GM23338 (cell line): Measurements from ENCODE around the gene PGGT1B. TPM values are rescaled to one million over a fixed set of nuclear protein-coding genes. Genes with fewer than 3 reads are reported as not detected.

Experiments
- ATAC-seq: fragments of 200-7000 bp; cut with Tn5 transposase; 3 replicates; pipeline ENCODE4 v1.9.1; 2020
- DNase-seq: peaks from one replicate; pipeline ENCODE4 v3.0.0-alpha.2; 2015; ENCODE audit warnings: low spot score
- H2AFZ ChIP-seq: fragments of 200-600 bp; sonication (generic); 2 replicates; pipeline ENCODE4 v1.8.0; 2016; ENCODE audit warnings: antibody characterized with exemption, mild to moderate bottlenecking, moderate library complexity
- H3F3A ChIP-seq: fragments of 200-600 bp; sonication (generic); replicated peaks from 2 replicates; pipeline ENCODE4 v1.8.0; 2017; ENCODE audit warnings: antibody characterized with exemption, mixed run types, low read depth
- H3K27ac ChIP-seq: fragments of 200-600 bp; sonication (generic); 2 replicates; pipeline ENCODE4 v1.6.1; 2016; ENCODE audit warnings: low read depth
- H3K27me3 ChIP-seq: fragments of 200-600 bp; sonication (generic); 2 replicates; pipeline ENCODE4 v1.8.0; 2016; ENCODE audit warnings: mild to moderate bottlenecking, mixed run types, moderate library complexity; ENCODE audit not compliant: insufficient read depth
- H3K36me3 ChIP-seq: fragments of 200-600 bp; sonication (generic); 2 replicates; pipeline ENCODE4 v1.8.0; 2016; ENCODE audit warnings: mild to moderate bottlenecking; ENCODE audit not compliant: insufficient read depth
- H3K4me1 ChIP-seq: fragments of 200-600 bp; sonication (generic); 2 replicates; pipeline ENCODE4 v1.8.0; 2016; ENCODE audit warnings: mild to moderate bottlenecking, moderate library complexity; ENCODE audit not compliant: insufficient read depth
- H3K4me2 ChIP-seq: fragments of 200-600 bp; sonication (generic); 2 replicates; pipeline ENCODE4 v1.7.1; 2017; ENCODE audit warnings: mixed run types
- H3K4me3 ChIP-seq: fragments of 200-600 bp; sonication (generic); 2 replicates; pipeline ENCODE4 v1.6.1; 2016; ENCODE audit warnings: mixed run types
- H3K79me2 ChIP-seq: fragments of 200-600 bp; sonication (generic); replicated peaks from 2 replicates; pipeline ENCODE4 v1.8.0; 2017; ENCODE audit warnings: mild to moderate bottlenecking; ENCODE audit not compliant: insufficient read depth
- H3K9me2 ChIP-seq: fragments of 200-600 bp; sonication (generic); 2 replicates; pipeline ENCODE4 v1.8.0; 2017; ENCODE audit not compliant: insufficient read depth
- H4K20me1 ChIP-seq: fragments of 200-600 bp; sonication (generic); replicated peaks from 2 replicates; pipeline ENCODE4 v1.8.0; 2017; ENCODE audit warnings: mild to moderate bottlenecking; ENCODE audit not compliant: insufficient read depth
- H3K27ac Mint-ChIP-seq: 2 replicates; pipeline ENCODE4 v1.8.0; 2020; ENCODE audit warnings: inconsistent platforms, mild to moderate bottlenecking, moderate library complexity, mixed read lengths
- H3K27me3 Mint-ChIP-seq: 3 replicates; pipeline ENCODE4 v1.8.0; 2022; ENCODE audit warnings: low read depth, mild to moderate bottlenecking, moderate library complexity, mixed read lengths, inconsistent platforms; ENCODE audit not compliant: insufficient read depth, poor library complexity
- H3K36me3 Mint-ChIP-seq: 3 replicates; pipeline ENCODE4 v1.8.0; 2021; ENCODE audit warnings: low read depth, mild to moderate bottlenecking, inconsistent platforms, moderate library complexity, mixed read lengths
- H3K4me1 Mint-ChIP-seq: 3 replicates; pipeline ENCODE4 v1.8.0; 2020; ENCODE audit warnings: mild to moderate bottlenecking, inconsistent platforms, mixed read lengths
- H3K4me3 Mint-ChIP-seq: 3 replicates; pipeline ENCODE4 v1.8.0; 2021; ENCODE audit warnings: moderate library complexity, mild to moderate bottlenecking, inconsistent platforms, mixed read lengths
- H3K9me3 Mint-ChIP-seq: 3 replicates; pipeline ENCODE4 v1.8.0; 2020; ENCODE audit warnings: moderate library complexity, mild to moderate bottlenecking, inconsistent platforms, mixed read lengths
- CREB1 ChIP-seq: fragments of 250-450 bp; sonication (Bioruptor Pico); IDR thresholded peaks from 2 replicates; pipeline ENCODE4 v1.5.0; 2020; ENCODE audit warnings: low read depth, mild to moderate bottlenecking, moderate library complexity
- EZH2 ChIP-seq: fragments of 200-600 bp; sonication (generic); IDR thresholded peaks from one replicate; pipeline ENCODE4 v1.8.0; 2017; ENCODE audit warnings: antibody characterized with exemption, mild to moderate bottlenecking, low read depth; ENCODE audit not compliant: unreplicated experiment
- EZH2phosphoT487 ChIP-seq: fragments of 200-600 bp; sonication (generic); IDR thresholded peaks from one replicate; pipeline ENCODE4 v1.8.1; 2018; ENCODE audit warnings: antibody characterized with exemption; ENCODE audit not compliant: unreplicated experiment
- JUNB ChIP-seq: IDR thresholded peaks from one replicate; pipeline ENCODE4 v1.6.1; 2016; ENCODE audit warnings: antibody characterized with exemption; ENCODE audit not compliant: unreplicated experiment
- NANOG ChIP-seq: IDR thresholded peaks from 2 replicates; pipeline ENCODE4 v1.6.1; 2016; ENCODE audit warnings: antibody characterized with exemption, borderline replicate concordance
- POLR2AphosphoS5 ChIP-seq: IDR thresholded peaks from 2 replicates; pipeline ENCODE4 v1.6.1; 2016; ENCODE audit warnings: antibody characterized with exemption, low read depth
- STAT1 ChIP-seq: IDR thresholded peaks from one replicate; pipeline ENCODE4 v1.6.1; 2016; ENCODE audit warnings: antibody characterized with exemption; ENCODE audit not compliant: unreplicated experiment
- ZNF114 ChIP-seq: fragments of 250-450 bp; sonication (Bioruptor Pico); IDR thresholded peaks from 2 replicates; pipeline ENCODE4 v1.5.0; 2020; ENCODE audit warnings: mild to moderate bottlenecking, moderate library complexity
- ZNF331 ChIP-seq: fragments of 250-450 bp; sonication (Bioruptor Pico); IDR thresholded peaks from 2 replicates; pipeline ENCODE4 v1.5.0; 2020; ENCODE audit warnings: low read depth, mild to moderate bottlenecking, moderate library complexity
- ZNF462 ChIP-seq: fragments of 250-450 bp; sonication (Bioruptor Pico); IDR thresholded peaks from 2 replicates; pipeline ENCODE4 v1.5.0; 2020; ENCODE audit warnings: mild to moderate bottlenecking, moderate library complexity
- polyA plus RNA-seq: library from polyadenylated mRNA; unstranded; fragments of >200 nt; fragmentation: Nextera tagmentation; extraction: Ambion mirVana; gene quantifications from 2 replicates; pipeline ENCODE4 v1.2.1, GENCODE V29; 2016
- total RNA-seq: library from RNA; depleted of rRNA; stranded (reverse); fragments of >200 nt; shearing (Covaris generic); gene quantifications from 2 replicates; pipeline ENCODE4 v1.2.3, GENCODE V29; 2014
- TF ChIP-seq, protein P1 (sequence below), 2 experiments: fragments of 200-600 bp in 1 of 2; sonication (generic) in 1 of 2; conservative IDR thresholded peaks; 2 replicates each; pipeline versions ENCODE4 v1.5.1 to v1.6.1; 2016 to 2017; ENCODE audit warnings: antibody characterized with exemption in 2 of 2, low read depth in 2 of 2, mild to moderate bottlenecking in 2 of 2, moderate library complexity in 1 of 2
- TF ChIP-seq, protein P2 (sequence below): IDR thresholded peaks from one replicate; pipeline ENCODE4 v1.6.1; 2018; ENCODE audit warnings: antibody characterized with exemption; ENCODE audit not compliant: unreplicated experiment
- TF ChIP-seq, protein P3 (sequence below): IDR thresholded peaks from 2 replicates; pipeline ENCODE4 v1.6.1; 2016; ENCODE audit warnings: antibody characterized with exemption

PGGT1B gene
- total and polyA plus RNA-seq, 2 experiments from 2014 or later: 8.6 to 12.9 TPM

- Histone ChIP-seq H3K27ac (no peak overlapping the region), H3K36me3 (no peaks in the 10 kb centered on the region; the same call in 1 of the 2 replicates), H3K9me2 (0 out of 2 replicates have a peak, but pooled peaks cover under 1% of the 10 kb centered on the region), H3K4me1 (peaks cover 14% of the 10 kb centered on the region), H4K20me1 (peaks cover 6% of the 10 kb centered on the region), H3K4me2 (no peak overlapping the region), H3K79me2 (peaks cover 22% of the 10 kb centered on the region), H3F3A (no peaks in the 10 kb centered on the region), H3K4me3 (no peak overlapping the region), H2AFZ (0 out of 2 replicates have a peak overlapping the region, but pooled peaks have one; percentile 66), H3K27me3 (no peaks in the 10 kb centered on the region)
- no peak for DNase-seq
- Mint-ChIP-seq H3K9me3 (no peaks in the 10 kb centered on the region), H3K27ac (no peak overlapping the region), H3K4me1 (peaks cover 10% of the 10 kb centered on the region), H3K36me3 (no peaks in the 10 kb centered on the region; the same call in 2 of the 3 replicates), H3K27me3 (peaks cover 5% of the 10 kb centered on the region), H3K4me3 (no peak overlapping the region)
- ATAC-seq: no peak
- TF ChIP-seq POLR2AphosphoS5: no peak
- TF ChIP-seq, protein P1, sequence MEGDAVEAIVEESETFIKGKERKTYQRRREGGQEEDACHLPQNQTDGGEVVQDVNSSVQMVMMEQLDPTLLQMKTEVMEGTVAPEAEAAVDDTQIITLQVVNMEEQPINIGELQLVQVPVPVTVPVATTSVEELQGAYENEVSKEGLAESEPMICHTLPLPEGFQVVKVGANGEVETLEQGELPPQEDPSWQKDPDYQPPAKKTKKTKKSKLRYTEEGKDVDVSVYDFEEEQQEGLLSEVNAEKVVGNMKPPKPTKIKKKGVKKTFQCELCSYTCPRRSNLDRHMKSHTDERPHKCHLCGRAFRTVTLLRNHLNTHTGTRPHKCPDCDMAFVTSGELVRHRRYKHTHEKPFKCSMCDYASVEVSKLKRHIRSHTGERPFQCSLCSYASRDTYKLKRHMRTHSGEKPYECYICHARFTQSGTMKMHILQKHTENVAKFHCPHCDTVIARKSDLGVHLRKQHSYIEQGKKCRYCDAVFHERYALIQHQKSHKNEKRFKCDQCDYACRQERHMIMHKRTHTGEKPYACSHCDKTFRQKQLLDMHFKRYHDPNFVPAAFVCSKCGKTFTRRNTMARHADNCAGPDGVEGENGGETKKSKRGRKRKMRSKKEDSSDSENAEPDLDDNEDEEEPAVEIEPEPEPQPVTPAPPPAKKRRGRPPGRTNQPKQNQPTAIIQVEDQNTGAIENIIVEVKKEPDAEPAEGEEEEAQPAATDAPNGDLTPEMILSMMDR (conservative IDR thresholded peaks at IDR 0.05; ENCODE audit: low read depth in 2 of 2): no peak
- TF ChIP-seq NANOG: no peak
- TF ChIP-seq EZH2phosphoT487: no peak
- no peak for TF ChIP-seq ZNF331 (CRISPR knock-in tag)
- TF ChIP-seq, protein P2, sequence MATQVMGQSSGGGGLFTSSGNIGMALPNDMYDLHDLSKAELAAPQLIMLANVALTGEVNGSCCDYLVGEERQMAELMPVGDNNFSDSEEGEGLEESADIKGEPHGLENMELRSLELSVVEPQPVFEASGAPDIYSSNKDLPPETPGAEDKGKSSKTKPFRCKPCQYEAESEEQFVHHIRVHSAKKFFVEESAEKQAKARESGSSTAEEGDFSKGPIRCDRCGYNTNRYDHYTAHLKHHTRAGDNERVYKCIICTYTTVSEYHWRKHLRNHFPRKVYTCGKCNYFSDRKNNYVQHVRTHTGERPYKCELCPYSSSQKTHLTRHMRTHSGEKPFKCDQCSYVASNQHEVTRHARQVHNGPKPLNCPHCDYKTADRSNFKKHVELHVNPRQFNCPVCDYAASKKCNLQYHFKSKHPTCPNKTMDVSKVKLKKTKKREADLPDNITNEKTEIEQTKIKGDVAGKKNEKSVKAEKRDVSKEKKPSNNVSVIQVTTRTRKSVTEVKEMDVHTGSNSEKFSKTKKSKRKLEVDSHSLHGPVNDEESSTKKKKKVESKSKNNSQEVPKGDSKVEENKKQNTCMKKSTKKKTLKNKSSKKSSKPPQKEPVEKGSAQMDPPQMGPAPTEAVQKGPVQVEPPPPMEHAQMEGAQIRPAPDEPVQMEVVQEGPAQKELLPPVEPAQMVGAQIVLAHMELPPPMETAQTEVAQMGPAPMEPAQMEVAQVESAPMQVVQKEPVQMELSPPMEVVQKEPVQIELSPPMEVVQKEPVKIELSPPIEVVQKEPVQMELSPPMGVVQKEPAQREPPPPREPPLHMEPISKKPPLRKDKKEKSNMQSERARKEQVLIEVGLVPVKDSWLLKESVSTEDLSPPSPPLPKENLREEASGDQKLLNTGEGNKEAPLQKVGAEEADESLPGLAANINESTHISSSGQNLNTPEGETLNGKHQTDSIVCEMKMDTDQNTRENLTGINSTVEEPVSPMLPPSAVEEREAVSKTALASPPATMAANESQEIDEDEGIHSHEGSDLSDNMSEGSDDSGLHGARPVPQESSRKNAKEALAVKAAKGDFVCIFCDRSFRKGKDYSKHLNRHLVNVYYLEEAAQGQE: no peak
- TF ChIP-seq ZNF462 (CRISPR knock-in tag): no peak
- TF ChIP-seq CREB1 (CRISPR knock-in tag): no peak
- TF ChIP-seq EZH2: no peak
- no peak for TF ChIP-seq STAT1
- no peak for TF ChIP-seq JUNB
- TF ChIP-seq, protein P3, sequence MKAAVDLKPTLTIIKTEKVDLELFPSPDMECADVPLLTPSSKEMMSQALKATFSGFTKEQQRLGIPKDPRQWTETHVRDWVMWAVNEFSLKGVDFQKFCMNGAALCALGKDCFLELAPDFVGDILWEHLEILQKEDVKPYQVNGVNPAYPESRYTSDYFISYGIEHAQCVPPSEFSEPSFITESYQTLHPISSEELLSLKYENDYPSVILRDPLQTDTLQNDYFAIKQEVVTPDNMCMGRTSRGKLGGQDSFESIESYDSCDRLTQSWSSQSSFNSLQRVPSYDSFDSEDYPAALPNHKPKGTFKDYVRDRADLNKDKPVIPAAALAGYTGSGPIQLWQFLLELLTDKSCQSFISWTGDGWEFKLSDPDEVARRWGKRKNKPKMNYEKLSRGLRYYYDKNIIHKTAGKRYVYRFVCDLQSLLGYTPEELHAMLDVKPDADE: no peak
- no peak for TF ChIP-seq ZNF114 (CRISPR knock-in tag)
Observed at GRCh38 chr5:115298811-115299210, 36.1 kb upstream of the PGGT1B start.
